GM21423 (cell line): Measurements from ENCODE around the gene GRID1.

Experiments
- ATAC-seq: cut with Tn5 transposase; IDR thresholded peaks from one replicate; pipeline ENCODE4 v1.9.1; 2021; ENCODE audit warnings: mild to moderate bottlenecking, moderate library complexity; ENCODE audit not compliant: unreplicated experiment

Gene GRID1

DNA sequence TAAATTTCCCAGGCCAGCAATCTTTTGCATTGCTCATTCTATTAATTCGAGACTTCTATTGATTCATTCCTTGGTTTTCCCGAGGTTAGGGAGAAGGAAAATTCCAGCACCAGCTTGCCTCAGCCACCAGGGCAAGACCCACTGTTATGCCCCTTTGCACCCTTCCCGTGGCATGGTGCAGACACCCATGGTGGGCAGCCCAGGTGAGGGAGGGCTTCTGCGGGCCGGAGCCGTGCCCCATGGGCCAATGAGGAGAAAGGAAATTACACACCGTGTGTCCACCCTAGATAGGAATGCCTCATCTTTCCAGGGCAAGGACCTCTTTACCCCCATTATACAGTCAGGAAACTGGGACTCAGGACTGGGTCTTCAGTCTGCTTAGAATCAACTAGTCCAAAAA, 4.5 kb upstream of the GRID1 start:
- ATAC-seq, result no peak

DNA sequence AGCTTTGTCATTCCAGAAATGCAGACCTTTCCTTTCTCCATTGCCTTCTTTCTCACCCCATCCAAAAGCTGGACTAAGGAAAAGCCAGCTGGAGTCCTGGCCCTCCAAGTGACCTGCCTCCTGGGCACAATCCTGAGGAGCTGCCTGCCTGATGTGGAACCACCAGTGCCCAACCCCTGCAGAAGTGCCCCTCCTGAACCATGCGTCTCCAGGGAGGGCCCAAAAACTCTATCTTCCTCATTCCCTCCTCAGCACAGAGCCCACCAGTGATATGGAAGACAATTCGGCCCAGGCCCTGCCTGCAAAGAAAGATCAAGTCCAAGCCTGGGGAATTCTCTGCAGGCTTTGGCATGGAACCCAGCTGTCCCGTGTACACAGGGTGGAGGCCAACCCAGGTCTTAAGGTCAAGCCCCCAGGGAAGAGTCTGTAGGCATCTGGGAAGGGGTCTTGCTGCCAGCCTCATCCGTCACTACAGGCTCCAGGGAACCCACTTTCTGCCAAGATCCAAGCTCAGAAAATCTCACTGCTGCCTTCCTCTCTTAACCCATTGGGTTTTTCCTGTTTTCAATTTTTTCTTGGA, 3.5 kb upstream of the GRID1 start:
- no peak for ATAC-seq

DNA sequence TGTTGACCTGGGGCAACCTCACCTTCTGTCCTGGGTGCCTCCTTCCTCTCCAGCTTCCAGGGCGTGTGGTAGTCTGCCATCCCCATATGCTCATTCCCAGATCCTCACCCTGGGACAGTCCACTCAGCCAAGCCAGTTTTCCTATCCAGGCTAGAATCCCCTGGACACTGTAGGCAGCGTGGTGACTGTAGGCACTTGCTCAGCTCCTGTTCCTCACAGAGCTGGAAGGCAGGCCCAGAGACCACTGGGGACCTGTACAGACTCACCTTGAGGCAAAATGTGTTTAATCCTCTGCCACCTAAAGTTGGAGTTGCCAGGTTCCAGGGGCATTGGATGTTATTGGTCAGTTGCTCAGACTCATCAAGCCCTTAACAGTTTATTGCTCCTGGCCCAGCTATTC, 2.4 kb upstream of the GRID1 start:
- ATAC-seq, result no peak

DNA sequence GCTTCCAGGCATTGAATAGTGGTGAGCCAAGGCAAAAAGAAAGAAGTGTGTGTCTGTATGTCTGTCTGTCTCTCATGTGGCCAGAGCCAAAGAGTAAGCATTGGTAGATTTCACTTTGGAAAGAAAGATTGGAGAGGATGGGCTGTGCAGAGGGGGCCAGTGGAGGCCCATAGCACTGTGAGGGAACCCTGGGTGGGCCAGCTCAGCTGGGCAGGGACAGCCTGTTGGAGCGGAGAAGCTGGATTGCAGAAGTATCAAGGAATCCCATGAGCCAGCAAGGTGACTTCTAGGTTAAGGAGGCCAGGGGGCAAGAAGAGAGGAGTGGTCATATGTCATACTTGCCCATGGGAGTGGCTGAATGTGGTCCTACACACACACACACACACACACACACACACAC, 1.5 kb upstream of the GRID1 start:
- ATAC-seq, result no peak

DNA sequence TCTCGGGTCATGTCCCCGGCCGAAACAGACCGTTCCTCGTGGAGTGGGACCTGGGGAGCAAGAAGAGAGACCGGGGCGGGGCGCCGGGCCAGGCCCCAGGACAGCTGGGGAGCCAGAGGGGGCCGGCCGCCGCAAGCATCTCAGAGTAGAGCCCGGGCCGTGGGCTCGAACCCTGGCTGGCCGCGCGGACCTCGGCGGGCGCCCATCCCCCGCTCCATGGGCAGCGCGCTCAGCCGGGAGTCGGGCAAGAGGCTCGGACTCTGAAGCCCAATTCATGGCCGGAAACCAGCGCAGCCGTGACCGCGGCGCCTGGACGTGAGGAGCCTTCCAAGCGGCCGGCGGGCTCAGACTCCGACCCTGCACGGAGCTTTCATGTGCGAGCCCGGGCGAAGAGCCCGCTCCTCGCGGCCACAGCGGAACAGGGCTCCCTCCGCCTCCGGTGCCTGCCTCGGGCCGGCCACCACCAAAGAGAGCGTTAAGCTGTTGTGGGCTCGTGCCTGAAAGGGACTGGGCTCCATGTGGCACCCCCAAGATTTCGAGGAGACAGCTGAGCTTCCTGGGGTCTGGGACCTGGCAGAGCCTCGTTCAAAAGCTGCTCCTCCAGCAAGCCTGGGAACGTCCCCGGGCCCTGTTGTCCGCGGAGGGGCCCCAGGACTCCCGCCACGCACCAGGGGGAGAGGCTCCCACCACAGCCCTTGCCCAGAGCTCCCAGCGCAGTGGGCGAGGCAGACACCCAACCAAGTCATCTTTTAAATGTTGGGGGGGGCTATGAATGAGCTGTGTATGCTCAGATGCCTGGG, 757 bp upstream of the GRID1 start:
- no peak for ATAC-seq

DNA sequence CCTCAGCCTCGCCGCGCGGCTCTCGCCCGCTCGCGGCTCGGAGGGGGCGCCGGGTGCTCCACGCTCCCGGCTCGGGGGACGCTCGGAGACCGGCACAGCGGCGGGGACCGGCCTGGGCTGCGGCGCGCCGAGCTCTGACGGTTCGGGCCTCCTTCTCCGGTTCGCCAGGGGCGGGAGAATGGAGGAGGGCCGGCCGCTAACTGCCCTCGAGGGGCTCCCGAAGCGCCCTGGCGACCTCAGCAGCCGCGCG, 232 bp upstream of the GRID1 start:
- no peak for ATAC-seq

DNA sequence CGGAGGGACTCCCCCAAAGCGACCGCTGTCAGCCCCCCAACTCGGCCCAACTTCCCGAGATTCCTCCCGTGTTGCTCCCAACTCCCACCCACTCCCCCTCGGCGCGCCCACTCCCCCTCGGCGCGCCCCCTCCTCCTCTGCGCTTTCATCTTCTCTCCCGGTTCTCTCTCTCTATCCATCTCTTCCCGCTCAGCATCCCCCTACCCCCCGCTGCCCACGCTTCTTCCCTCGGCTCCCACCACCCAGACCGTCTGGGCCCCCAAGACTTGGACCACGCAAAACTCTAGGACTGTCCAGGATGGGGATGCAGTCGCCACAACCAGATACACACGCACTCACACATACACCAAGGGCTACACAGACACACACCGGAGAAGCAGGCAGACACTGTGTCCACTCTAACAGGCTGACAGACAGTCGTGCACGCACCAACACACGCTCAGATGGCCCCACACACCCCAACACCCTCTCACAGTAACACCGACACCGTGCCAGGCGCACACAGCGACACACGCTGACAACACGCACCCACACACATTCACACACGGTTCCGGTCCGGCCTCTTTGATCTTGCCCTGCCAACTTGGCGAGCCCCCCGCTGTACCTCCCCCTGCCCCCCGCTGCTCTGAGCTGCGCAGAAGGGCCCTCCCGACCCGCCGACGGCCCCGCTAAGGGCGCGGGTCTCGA, 1.1 kb downstream of the GRID1 start:
- no peak for ATAC-seq

DNA sequence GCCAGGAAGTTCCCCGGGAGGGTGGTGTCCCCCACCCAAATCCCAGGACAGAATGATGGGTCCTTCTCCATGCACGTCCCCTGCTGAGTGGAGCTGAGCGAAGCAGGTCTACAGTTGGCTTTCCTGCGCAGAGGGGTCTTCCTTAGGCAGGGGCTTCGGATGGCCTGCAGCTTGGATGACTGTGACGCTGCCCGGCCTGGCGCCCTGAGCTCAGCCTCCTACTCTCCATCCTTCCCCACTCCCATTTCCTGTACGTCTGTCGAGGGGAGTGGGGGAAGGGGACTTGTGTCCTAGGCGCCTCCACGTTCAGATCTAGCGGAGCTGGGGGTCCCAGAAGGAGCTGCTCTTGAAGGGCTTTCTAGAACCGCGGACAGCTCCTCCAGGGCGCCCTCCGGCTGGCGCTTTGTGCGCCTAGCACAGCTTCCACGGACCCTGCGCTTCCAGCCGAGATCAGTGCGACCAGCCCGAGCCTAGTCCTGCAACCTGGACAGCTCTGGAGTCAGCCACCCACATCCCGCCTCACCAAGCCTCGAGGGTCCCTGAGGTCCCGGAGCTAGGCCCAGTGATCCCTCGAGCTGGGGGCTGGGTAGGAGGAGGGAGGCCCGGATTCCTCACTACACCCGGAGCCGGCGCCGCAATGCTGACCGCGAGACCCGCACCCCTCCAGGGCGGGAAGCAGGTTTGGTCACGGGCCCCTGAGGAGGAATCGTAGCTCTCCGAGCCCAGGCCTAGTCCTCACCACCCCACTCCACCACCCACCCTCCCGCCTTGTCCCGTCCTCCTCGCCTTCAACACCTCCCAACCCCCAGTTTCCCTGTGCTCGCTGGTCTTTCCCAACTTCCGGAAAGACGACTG, 1.9 kb downstream of the GRID1 start:
- no peak for ATAC-seq

DNA sequence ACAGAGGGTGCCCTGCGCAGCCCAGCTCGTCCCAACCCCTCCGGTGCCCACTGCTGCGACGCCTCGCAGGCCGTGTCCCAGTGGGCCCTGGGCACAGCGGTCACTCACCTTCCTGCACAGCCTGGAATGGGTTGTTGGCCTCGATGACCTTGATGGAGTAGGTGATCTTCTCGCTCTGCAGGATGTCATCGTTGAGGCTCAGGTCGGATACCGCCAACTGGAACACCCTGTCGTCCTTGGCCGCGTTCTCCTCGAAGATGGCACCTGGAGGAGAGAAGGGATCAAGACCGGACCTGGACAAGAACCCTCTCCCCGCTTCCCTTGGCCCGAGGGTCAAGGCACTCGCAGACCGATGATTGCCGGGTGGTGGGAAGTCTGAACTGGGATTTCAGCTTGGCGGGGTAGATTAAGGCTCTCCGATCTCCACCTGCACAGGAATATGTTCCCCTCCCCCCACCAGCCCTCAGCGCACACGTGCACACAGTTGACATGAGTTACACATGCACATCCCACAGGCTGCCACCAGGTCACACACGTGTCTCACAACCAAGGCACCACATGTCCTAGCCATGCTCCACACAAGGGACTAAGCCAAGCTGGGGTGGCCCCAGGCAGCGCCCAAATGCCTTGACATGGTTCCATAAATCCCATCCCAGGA, 2.6 kb downstream of the GRID1 start:
- no peak for ATAC-seq

DNA sequence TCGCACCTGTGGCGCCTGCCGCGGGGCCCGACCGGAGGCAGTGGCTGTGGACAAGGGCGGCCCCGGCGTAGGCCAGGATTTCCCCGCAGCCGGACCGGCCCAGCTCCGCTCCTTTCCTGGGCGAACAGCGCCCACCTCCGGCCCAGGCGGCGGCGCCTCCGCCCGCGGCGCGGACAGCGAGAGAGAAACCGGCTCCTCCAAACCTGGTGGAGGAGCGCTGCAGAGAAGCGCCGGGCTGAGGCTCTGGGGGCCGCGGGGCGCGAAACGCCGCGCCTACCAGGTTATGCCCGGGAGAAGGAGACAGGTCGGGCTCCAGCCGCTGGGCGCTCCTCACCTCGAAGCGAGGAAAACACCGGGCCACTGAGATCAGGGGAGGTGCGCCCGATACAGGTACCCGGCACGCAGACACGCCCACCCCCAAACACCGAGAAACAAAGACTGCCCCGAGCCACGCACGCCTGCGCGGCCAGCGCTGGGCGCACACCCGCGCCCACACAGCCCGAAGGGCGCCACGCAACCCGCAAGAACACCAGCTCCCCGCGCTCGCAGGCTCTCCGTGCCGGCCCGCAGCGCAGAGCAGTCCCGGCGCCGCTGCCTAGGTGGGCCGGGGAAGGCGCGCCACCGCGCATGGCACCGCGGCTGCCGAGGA, 3.3 kb downstream of the GRID1 start:
- no peak for ATAC-seq

DNA sequence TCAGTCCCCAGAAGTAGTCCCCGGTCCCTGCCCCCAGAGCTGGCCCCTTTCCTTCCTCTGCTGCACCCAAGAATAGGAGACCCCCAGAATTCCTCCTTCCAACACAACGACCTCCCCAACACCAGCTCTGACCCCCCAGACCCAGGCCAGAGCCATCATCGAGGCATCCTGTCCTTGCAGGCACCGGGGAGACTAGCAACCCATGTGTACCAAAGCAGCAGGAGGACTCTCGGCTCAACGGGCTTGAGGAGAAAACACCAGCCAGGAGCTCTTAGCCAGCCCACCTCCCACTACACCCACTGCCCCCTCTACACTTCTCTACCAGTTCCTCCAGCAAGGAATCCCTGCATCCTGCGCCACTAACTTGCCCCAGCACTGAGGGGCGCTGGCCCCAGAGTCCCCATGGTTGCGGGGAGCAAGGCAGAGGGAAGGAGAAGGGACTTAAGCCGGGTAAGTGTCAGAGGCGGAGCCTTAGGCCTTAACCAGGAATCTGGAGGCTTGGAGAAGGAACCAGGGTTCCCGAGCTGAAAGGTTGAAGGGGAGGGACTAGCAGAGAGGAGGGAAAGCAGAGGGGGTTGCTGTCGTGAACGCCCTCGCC, 3.9 kb downstream of the GRID1 start:
- ATAC-seq, result no peak

DNA sequence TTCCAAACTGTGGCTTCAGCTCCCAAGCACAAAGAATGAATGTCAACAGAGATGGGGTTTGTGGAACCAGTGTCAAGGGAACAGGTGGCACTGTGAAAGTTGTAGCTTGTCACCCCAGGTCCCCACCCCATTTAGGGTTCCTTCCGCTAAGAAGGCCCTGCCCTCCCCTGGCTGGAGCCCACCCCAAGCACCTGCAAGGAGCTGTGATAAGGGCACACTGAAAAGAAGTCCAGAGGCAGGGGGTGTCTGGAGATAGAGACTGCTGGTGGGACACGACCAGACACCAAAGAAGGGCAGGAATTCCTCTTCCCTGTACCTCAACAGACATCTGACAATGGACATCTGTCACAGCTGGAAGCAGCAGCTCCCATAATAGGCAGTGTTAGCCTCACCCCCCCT, 4.5 kb downstream of the GRID1 start:
- ATAC-seq, result no peak

DNA sequence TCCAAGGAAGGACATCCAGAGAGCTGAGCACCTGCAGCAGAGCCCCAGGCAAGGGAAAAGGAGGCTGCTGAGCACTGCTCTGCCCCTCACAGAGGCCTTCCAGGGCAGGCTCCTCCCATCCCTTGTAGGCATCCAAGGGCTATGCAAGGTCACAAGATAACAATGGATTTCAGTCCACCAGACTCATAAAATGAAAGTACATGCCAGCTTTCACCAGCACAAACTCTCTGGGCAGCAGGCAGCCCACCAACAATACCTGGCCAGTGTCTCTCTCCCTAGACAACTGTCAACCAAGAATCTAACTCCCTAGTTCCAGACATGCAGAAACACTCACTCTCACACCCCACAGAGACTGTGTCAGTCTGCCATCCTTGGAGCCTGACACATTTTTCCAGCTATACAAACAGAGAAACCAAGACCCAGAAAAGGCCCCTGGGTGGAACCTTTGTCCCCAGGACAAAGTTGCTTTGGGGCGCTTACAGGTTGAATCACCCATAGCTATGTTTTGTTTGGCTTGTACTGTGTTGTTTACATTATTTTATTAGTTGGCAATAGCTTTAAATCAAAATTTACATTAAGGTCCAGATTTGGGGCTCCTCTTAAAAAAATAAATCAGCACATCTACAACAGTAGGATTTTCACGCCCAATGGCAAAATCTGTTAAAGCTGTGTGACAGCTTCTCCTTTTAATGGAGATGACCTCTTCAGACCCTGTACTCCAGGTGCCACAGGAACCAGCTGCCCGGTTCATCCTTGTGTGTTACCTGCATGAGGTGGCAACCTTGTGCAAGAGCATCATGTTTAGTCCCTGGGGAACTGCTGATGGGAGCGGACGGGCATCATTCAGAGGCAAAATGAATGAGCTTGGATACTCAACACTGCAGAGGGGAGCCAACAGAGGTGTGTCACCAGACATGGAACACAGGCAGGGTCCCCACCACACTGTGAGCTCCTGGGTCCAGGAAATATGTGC, 5.2 kb downstream of the GRID1 start:
- no peak for ATAC-seq

DNA sequence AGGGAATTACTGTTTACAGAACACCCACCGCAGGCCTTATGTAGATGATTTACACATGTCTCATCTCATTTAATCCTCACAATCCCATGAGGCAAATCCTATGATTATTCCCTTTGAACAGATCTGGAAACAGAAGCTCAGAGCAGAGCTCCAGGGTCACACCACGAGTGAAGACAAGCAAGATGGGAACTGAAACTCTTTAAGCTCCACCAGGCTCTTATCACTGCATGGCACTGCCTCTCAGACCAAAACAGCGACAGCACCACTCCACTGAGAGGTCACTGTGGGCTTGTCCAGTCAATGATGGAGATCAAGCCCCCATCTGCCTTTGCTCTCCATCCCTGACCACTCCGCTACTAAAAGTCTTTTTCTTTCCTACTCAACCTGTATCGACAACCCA, 5.9 kb downstream of the GRID1 start:
- no peak for ATAC-seq

DNA sequence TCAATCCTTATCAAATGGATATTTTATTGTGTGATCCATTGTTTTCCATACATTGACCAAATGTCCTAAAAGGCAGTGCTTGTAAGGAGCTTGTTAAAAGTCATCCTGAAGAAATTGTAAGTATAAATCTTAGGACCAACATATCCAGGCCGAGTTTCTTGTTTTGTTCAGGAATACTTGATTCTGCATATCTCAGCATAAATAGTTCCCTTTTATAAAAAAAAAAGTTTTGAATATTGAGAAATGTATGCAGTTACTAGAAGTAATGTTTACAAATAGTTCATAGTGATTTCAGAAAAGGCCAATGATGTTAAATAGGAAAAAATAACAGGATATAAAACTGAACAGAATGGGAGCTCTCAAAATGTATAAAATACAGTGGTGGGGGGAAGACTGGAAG, 6.6 kb downstream of the GRID1 start:
- no peak for ATAC-seq

DNA sequence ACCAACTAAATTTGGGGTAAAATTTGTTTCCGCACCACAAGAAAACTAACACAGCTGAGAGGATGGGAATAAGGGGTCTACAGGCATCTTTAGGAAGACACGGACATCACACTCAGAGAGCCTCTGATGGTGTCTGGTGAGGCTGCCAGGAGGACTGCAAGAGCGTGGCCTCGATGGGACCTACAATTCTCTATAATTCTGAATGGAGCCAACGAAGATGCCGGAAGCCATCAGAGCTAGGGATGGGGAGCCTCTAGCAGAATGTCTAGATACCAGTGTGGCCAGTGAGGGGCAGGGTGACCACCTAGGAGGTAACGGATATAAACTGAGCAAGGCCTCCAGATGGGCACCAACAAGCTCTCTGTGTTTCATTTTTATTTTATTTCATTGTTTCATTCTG, 7.5 kb downstream of the GRID1 start:
- ATAC-seq, result no peak

DNA sequence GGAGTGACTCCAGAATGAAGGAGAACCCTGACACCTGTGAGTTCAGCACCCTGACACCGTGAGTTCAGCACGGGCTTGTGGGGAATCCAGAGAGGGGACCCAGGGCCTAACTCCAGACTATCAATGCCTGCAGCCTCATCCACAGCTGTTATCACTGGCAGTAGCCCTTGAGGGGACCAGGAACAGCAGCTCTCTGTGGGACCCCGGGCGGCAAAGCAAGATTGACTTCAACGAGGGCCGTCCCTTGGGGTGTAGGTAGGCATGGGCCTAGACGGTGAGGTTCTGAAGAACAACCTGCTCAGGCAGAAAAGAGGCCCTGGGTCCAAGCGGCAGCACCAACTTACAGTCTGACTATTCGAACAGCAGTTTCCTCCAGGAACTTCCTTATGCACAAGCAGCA, 8.9 kb downstream of the GRID1 start:
- no peak for ATAC-seq

DNA sequence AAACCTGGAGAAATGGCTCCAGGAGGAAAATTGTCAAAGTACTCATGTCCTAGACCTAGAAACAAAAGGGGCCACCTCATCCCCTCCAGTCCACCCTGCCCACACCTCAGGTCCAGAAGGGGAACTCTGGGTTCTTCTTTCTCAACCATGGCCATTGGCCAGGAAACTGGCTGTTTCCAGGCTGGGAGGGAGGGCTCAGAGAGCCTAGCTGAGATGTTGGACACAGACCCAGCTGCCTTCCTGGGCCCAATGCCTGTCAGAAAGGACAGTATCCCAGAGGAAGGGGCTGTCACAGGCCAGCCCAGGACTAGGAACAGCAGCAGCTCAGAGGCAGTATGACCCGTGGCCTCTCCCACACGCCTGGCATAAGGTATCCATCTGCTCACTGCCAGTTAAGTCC, 9.6 kb downstream of the GRID1 start:
- no peak for ATAC-seq

DNA sequence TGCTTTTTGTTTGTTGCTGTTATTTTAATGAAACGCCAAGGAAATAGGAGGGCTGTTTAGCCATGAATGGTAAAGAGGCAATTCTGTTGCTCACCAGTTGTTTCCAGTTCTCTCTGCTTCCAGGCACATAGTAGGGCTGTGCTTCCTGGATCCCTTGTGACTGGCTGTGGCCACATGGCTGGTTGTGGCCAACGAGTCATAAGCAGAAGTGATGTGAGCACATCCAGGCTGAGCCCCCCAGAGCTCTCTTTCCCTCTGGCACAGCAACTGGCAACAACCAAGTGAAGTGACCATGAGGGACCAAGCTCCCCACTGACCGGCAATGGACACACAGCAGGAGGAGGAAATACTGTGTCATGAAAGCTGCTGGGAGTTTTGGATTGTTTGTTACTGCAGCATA, 10.3 kb downstream of the GRID1 start:
- no peak for ATAC-seq
